GM12878 (cell line): ENCODE results near the gene N4BP2L2. TPM values are rescaled to one million over a fixed set of nuclear protein-coding genes. Genes with fewer than 3 reads are reported as not detected.
A peak's percentile ranks its signal among the peaks of the same experiment; 100 is the strongest.

Source experiments
- ATAC-seq: fragments of 200-7000 bp; cut with Tn5 transposase; 3 replicates; pipeline ENCODE4 v1.9.1; 2020; ENCODE audit warnings: mild to moderate bottlenecking, moderate library complexity
- BruUV-seq: library from RNA; stranded (reverse); fragments of 400-500 nt; replicated peaks from 2 replicates; lab custom pipeline; 2021; lab: Mats Ljungman, UMichigan
- CTCF ChIA-PET: fragments of 300-600 bp; sonication (Branson Sonifier 250); formaldehyde crosslinking; extraction: SDS; loops from one replicate; lab custom pipeline; 2021; ENCODE audit warnings: inconsistent platforms; lab: Yijun Ruan, JAX
- POLR2A ChIA-PET: fragments of 350-600 bp; formaldehyde crosslinking; extraction: SDS; loops from one replicate; lab custom pipeline; 2021; ENCODE audit warnings: inconsistent platforms; lab: Charles Lee
- RAD21 ChIA-PET: fragments of 300-600 bp; sonication (Branson Sonifier 250); formaldehyde crosslinking; loops from one replicate; lab custom pipeline; 2023; ENCODE audit warnings: antibody characterized with exemption; ENCODE audit not compliant: unreplicated experiment; lab: Charles Lee
- SMC1A ChIA-PET: fragments of 300-600 bp; sonication (Branson Sonifier 250); formaldehyde crosslinking; loops from one replicate; lab custom pipeline; 2023; ENCODE audit not compliant: unreplicated experiment, uncharacterized antibody; lab: Charles Lee
- DNase-seq: peaks from one replicate; pipeline ENCODE4 v3.0.0-alpha.2; 2011; ENCODE audit warnings: low read depth, low spot score
- FAIRE-seq: peaks from 3 replicates; lab custom pipeline; 2011; peaks lifted over from hg19 to GRCh38; lab: Jason Lieb, UNC
- H2AFZ ChIP-seq: 2 replicates; pipeline ENCODE4 v1.6.0; 2011; ENCODE audit warnings: low read depth, low read length, control low read depth; ENCODE audit not compliant: control insufficient read depth
- H3K27ac ChIP-seq: 2 replicates; pipeline ENCODE4 v1.5.1; 2011; ENCODE audit warnings: control low read depth; ENCODE audit not compliant: control insufficient read depth, insufficient read depth
- H3K27me3 ChIP-seq, 2 experiments: replicated peaks in 1 of 2; 2 replicates each; pipeline versions ENCODE4 v1.6.0 to v1.6.1; 2011; ENCODE audit warnings: low read length in 1 of 2; ENCODE audit not compliant: control insufficient read depth in 2 of 2, insufficient read depth in 2 of 2
- H3K36me3 ChIP-seq, 2 experiments: 2 replicates each; pipeline ENCODE4 v1.5.1; 2011; ENCODE audit warnings: low read length in 1 of 2; ENCODE audit not compliant: control insufficient read depth in 2 of 2, insufficient read depth in 2 of 2
- H3K4me1 ChIP-seq: 2 replicates; pipeline ENCODE4 v1.6.1; 2011; ENCODE audit warnings: mild to moderate bottlenecking, low read length, moderate library complexity, mixed read lengths; ENCODE audit not compliant: control insufficient read depth, insufficient read depth
- H3K4me2 ChIP-seq: 2 replicates; pipeline ENCODE4 v1.6.0; 2011; ENCODE audit warnings: control low read depth; ENCODE audit not compliant: control insufficient read depth, insufficient read depth
- H3K4me3 ChIP-seq: fragments of 200-600 bp; sonication (generic); 2 replicates; pipeline ENCODE4 v1.5.1; 2016
- H3K79me2 ChIP-seq: 2 replicates; pipeline ENCODE4 v1.6.0; 2011; ENCODE audit warnings: low read length; ENCODE audit not compliant: control insufficient read depth, insufficient read depth
- H3K9ac ChIP-seq: 2 replicates; pipeline ENCODE4 v1.8.0; 2011; ENCODE audit warnings: low read length, control low read depth, mixed read lengths; ENCODE audit not compliant: control insufficient read depth, insufficient read depth
- H3K9me3 ChIP-seq: replicated peaks from 3 replicates; pipeline ENCODE4 v1.5.1; 2011; ENCODE audit warnings: mild to moderate bottlenecking, low read length; ENCODE audit not compliant: control insufficient read depth, insufficient read depth
- H4K20me1 ChIP-seq: 2 replicates; pipeline ENCODE4 v1.6.0; 2011; ENCODE audit not compliant: control insufficient read depth, insufficient read depth
- ATF3 ChIP-seq: IDR thresholded peaks from 2 replicates; pipeline ENCODE4 v1.6.1; 2011; ENCODE audit warnings: low read depth, mild to moderate bottlenecking, low read length, moderate library complexity, borderline replicate concordance; ENCODE audit errors: extremely low read depth
- BHLHE40 ChIP-seq, 2 experiments: fragments of 450-650 bp in 1 of 2; IDR thresholded peaks; 2 replicates each; pipeline ENCODE4 v1.6.1; 2011 to 2017; ENCODE audit warnings: low read depth in 2 of 2, borderline replicate concordance in 1 of 2, improper control_type of control experiment in 1 of 2, low read length in 1 of 2, mild to moderate bottlenecking in 1 of 2
- CHD1 ChIP-seq: IDR thresholded peaks from 2 replicates; pipeline ENCODE4 v1.6.1; 2012; ENCODE audit warnings: low read depth, low read length, improper control_type of control experiment
- CTCF ChIP-seq, 3 experiments: IDR thresholded peaks in 2 of 3; conservative IDR thresholded peaks in 1 of 3; 2 replicates each; pipeline ENCODE4 v1.5.1; 2011; ENCODE audit warnings: low read depth in 3 of 3, low read length in 3 of 3, mild to moderate bottlenecking in 3 of 3, control low read depth in 2 of 3, moderate library complexity in 2 of 3, inconsistent platforms in 1 of 3, mixed read lengths in 1 of 3; ENCODE audit not compliant: control insufficient read depth in 2 of 3, insufficient read depth in 1 of 3; ENCODE audit errors: extremely low read depth in 1 of 3
- E2F4 ChIP-seq: IDR thresholded peaks from 2 replicates; pipeline ENCODE4 v1.6.1; 2012; ENCODE audit warnings: low read depth, low read length, improper control_type of control experiment
- ETV6 ChIP-seq, 2 experiments: fragments of 450-650 bp in 1 of 2; IDR thresholded peaks in 1 of 2; conservative IDR thresholded peaks in 1 of 2; 2 replicates each; pipeline ENCODE4 v1.6.1; 2014; ENCODE audit warnings: antibody characterized with exemption in 1 of 2, borderline replicate concordance in 1 of 2, low read depth in 1 of 2, mild to moderate bottlenecking in 1 of 2, moderate library complexity in 1 of 2
- HSF1 ChIP-seq: fragments of 150-350 bp; IDR thresholded peaks from 2 replicates; pipeline ENCODE4 v1.6.1; 2014; ENCODE audit warnings: mild to moderate bottlenecking, low read depth, low read length
- IKZF1 ChIP-seq: fragments of 450-650 bp; conservative IDR thresholded peaks from 2 replicates; pipeline ENCODE4 v1.6.1; 2017; ENCODE audit warnings: antibody characterized with exemption, mild to moderate bottlenecking
- IKZF2 ChIP-seq, 2 experiments: fragments of 450-650 bp; IDR thresholded peaks; 2 replicates each; pipeline ENCODE4 v1.6.1; 2017; ENCODE audit warnings: mild to moderate bottlenecking in 2 of 2, moderate library complexity in 2 of 2
- MXI1 ChIP-seq: fragments of 150-350 bp; IDR thresholded peaks from 2 replicates; pipeline ENCODE4 v1.6.1; 2011; ENCODE audit warnings: low read depth, mild to moderate bottlenecking, inconsistent platforms, low read length, improper control_type of control experiment
- MYB ChIP-seq: fragments of 150-350 bp; IDR thresholded peaks from 2 replicates; pipeline ENCODE4 v1.6.1; 2014; ENCODE audit warnings: mild to moderate bottlenecking, low read depth, low read length, borderline replicate concordance
- PML ChIP-seq: IDR thresholded peaks from 2 replicates; pipeline ENCODE4 v1.6.1; 2012; ENCODE audit warnings: low read length, inconsistent platforms
- RAD51 ChIP-seq: fragments of 450-650 bp; IDR thresholded peaks from 2 replicates; pipeline ENCODE4 v1.6.1; 2016; ENCODE audit warnings: moderate library complexity, mild to moderate bottlenecking, inconsistent platforms
- RUNX3 ChIP-seq: IDR thresholded peaks from 2 replicates; pipeline ENCODE4 v1.6.1; 2012; ENCODE audit warnings: low read length, inconsistent platforms
- USF2 ChIP-seq: IDR thresholded peaks from 2 replicates; pipeline ENCODE4 v1.6.1; 2011; ENCODE audit warnings: low read depth, low read length, improper control_type of control experiment, borderline replicate concordance
- ZSCAN29 ChIP-seq: fragments of 450-650 bp; IDR thresholded peaks from 2 replicates; pipeline ENCODE4 v1.6.1; 2017; ENCODE audit warnings: mild to moderate bottlenecking, moderate library complexity
- WGBS: methylation state at CpG from one replicate; pipeline ENCODE4 v1.1.6; 2016; ENCODE audit warnings: low lambda C conversion rate; ENCODE audit not compliant: insufficient replicate concordance, insufficient coverage; ENCODE audit errors: missing lambda C conversion rate; 5-methylcytosine and 5-hydroxymethylcytosine counted together
- in situ Hi-C: fragments of 300-500 bp; cut with MboI; formaldehyde crosslinking; loops from 9 replicates; pipeline ENCODE4 v1.14.3; 2018; ENCODE audit warnings: mixed read lengths
- intact Hi-C: fragments of 100-400 bp; cut with micrococcal nuclease; formaldehyde crosslinking; loops from one replicate; pipeline ENCODE4 v1.14.2; 2022; ENCODE audit not compliant: unreplicated experiment
- polyA plus RNA-seq, 11 experiments: library from polyadenylated mRNA; depleted of rRNA in 4 of 11; unstranded in 6 of 11; stranded (reverse) in 5 of 11; fragments of >200 nt; fragmentation: Nextera tagmentation in 4 of 11; fragmentation: Illumina TruSeq in 1 of 11; extraction: Ambion mirVana in 4 of 11; extraction: Trizol in 1 of 11; gene quantifications; 1 replicate in 1 of 11; 2 replicates in 10 of 11; pipeline versions ENCODE4 v1.2.1 to v1.2.3, GENCODE V29; 2011 to 2016; ENCODE audit warnings: inconsistent platforms in 2 of 11, missing spikeins in 2 of 11, low read depth in 1 of 11
- total RNA-seq, 4 experiments: library from RNA; depleted of rRNA in 3 of 4; stranded (reverse); fragments of >200 nt in 3 of 4; fragmentation: Illumina TruSeq in 1 of 4; extraction: Trizol in 1 of 4; gene quantifications; 2 replicates each; pipeline versions ENCODE4 v1.2.1 to v1.2.3, GENCODE V29; 2013 to 2021

The N4BP2L2 gene
- total and polyA plus RNA-seq, 10 of the 15 experiments (the other 5 are each of a cell fraction or from before 2014, with no cell fraction given) = 41.7 to 87.1 (median 61.2) TPM

GRCh38 chr13:32430018-32430747 is 108.4 kb downstream of the N4BP2L2 start:
- ChIA-PET SMC1A (interaction anchor here (3.0 to 4.0 kb wide), 3 partner anchors 10 to 15 kb away, joined by 10 to 25 read pairs (median 11); no protein-coding TSS in a partner anchor), CTCF (interaction anchor here (0.7 to 5.5 kb wide), 4 partner anchors 10 to 15 kb away, joined by 3 to 22 read pairs (median 3); no protein-coding TSS in a partner anchor), POLR2A (interaction anchor here (2.7 kb wide), 1 partner anchor 9 kb away, joined by 16 read pairs; no protein-coding TSS in a partner anchor), RAD21 (interaction anchor here (1.1 kb wide), 1 partner anchor 1113 kb away, joined by 3 read pairs; no protein-coding TSS in a partner anchor)
- peaks cover 16% of the 10 kb centered on the region for H3K4me1 ChIP-seq
- DNase-seq (no peak), ATAC-seq (no peak), FAIRE-seq (no peak)
- H3K9ac ChIP-seq = no peak overlapping the region
- H3K27me3 ChIP-seq = no peaks in the 10 kb centered on the region
- in situ Hi-C loops (loop anchor here (25.0 kb wide), 1 partner anchor 1107 kb away; no protein-coding TSS in a partner anchor), intact Hi-C loops (no loop called here)
- H2AFZ ChIP-seq = peak overlapping the region; percentile 41
- H3K79me2 ChIP-seq = peaks cover 32% of the 10 kb centered on the region
- H3K4me3 ChIP-seq = no peak overlapping the region
- H3K9me3 ChIP-seq = no peaks in the 10 kb centered on the region
- WGBS = 51% methylated on average over 6 of the region's 6 CpGs
- no TSS peak for BruUV-seq
- peak overlapping the region; percentile 44; the same call in 1 of the 2 replicates for H3K4me2 ChIP-seq
- peak overlapping the region; percentile 50 for H3K27ac ChIP-seq
- H3K36me3 ChIP-seq = 0 out of 4 replicates have a peak, but pooled peaks cover 0 to 2% of the 10 kb centered on the region in 2 experiments
- no peaks in the 10 kb centered on the region for H4K20me1 ChIP-seq
- no peak for TF ChIP-seq MYB
- TF ChIP-seq BHLHE40 (IDR thresholded peaks at IDR 0.05; ENCODE audit: borderline replicate concordance in 1 of 2, low read depth in 2 of 2, low read length in 1 of 2) = no peak
- peak; percentile 51; the same call in 1 of the 2 replicates for TF ChIP-seq RAD51
- no peak for TF ChIP-seq CHD1
- no peak for TF ChIP-seq ETV6 (conservative IDR thresholded peaks at IDR 0.05 in 1 of 2, IDR thresholded peaks at IDR 0.05 in 1 of 2; ENCODE audit: borderline replicate concordance in 1 of 2, low read depth in 1 of 2)
- TF ChIP-seq E2F4 = no peak
- TF ChIP-seq ZSCAN29 = no peak
- TF ChIP-seq HSF1 = no peak
- TF ChIP-seq USF2 = no peak
- TF ChIP-seq MXI1 = no peak
- TF ChIP-seq CTCF (IDR thresholded peaks at IDR 0.05 in 2 of 3, conservative IDR thresholded peaks at IDR 0.05 in 1 of 3; ENCODE audit: control insufficient read depth in 2 of 3, extremely low read depth in 1 of 3, insufficient read depth in 1 of 3, low read depth in 3 of 3, low read length in 3 of 3) = no peak
- TF ChIP-seq RUNX3 = no peak
- TF ChIP-seq PML = no peak
- TF ChIP-seq IKZF1 = peak; percentile 24; the same call in 1 of the 2 replicates
- TF ChIP-seq ATF3 = no peak
- TF ChIP-seq IKZF2 (IDR thresholded peaks at IDR 0.05) = 0 out of 4 replicates have a peak, but pooled peaks of 1 of the 2 experiments have one; percentile 29
